Right hindlimb (tissue), 1 donor: ENCODE measurements around the gene STAM2.
A peak's percentile ranks its signal among the peaks of the same experiment; 100 is the strongest.
"Not testable (repeated sequence)": the region's sequence is repeated elsewhere in the genome, so short reads cannot be mapped to it uniquely, and the experiment has no call there.

Source experiments
- DNase-seq: peaks from one replicate; pipeline ENCODE4 v3.0.0-alpha.2; 2018

The STAM2 gene

DNA sequence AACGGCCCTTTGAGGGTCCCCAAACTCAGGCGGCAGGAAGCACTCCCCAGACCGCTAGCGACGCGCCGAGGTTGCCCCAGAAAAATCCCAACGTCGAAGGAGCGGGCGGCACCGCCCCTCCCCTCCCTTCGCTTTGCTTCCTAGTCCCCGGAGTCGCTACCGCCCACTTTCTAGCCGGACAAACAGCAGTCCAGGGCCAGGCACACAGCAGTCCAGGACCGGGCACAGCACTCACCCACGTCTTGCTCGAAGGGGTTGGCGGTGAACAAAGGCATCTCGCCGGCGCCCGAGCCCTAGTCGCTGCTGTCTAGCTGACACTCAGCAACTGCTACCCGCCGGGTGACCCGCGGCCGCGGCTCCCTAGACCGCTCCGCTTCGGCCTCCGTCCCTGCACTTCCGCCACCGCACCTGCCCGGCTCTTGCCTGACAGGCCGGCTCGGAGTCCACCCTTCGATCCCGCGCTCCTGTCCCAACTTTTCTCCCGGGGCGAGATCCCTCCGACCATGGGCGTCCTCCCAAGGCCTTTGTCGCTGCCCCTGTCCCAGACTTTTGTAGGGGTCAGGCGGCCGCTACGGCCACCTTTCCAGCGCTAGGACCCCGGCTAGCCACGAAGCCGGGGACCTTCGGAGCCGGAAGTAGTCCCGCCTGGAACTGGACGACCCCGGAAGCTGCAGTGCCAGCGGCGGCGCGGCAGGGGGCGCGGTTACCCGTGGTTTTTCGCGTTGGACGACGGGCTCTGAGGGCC lies at the start of gene STAM2:
Gene STAM2, minus strand, starts transcription at position 396 of the 745 bp plus-strand sequence. Its CDS starts 121 bp downstream, at position 275.
- DNase-seq, result peak; percentile 97

DNA sequence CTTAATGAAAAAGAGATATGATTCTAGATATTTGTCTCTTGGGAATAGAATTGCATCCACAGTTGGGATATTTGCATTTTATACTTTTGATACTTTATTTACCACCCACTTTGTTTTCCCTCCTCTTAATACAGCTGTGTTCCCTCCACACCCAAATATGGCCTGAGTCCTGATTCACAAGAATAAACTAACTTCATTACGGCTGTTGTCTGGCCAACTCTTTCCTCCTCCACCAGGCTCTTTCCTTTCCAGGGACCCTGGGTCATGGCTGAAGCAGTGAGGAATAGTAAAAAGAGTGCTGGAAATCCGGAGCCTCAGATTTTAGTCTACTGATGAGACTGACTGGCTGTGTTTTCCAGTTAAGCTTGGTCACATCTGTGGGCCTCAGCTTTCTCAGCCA lies 48.4 kb upstream of the STAM2 start:
- peak; percentile 56 for DNase-seq

GRCh38 chr2:152222975-152223637 lies 47.5 kb upstream of the STAM2 start:
- peak; percentile 79 for DNase-seq

DNA sequence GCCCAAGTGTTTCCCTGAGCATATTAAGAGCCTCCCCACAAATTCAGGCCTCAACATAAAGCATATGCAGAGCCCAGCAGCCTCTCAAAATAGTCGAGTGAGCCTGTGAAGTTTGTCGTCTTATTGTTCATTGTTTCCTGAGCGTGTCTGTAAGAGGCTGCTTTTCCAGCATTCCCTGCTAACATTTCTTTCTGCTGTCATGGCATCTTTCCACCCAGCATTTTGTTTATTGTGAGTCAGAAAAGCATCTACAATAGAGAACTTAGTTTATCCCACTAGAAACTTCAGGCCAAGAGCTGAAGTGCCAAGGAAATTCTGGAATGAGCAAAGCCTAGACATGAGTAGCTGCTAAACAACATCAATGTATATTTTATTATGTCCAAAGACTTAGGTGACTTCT lies 46.3 kb upstream of the STAM2 start:
- DNase-seq, result peak; percentile 26

GRCh38 chr2:152219077-152219828 lies 43.7 kb upstream of the STAM2 start:
- no peak for DNase-seq

- DNase-seq, result no peak
Observed at GRCh38 chr2:152201466-152201830, 25.9 kb upstream of the STAM2 start.

DNA sequence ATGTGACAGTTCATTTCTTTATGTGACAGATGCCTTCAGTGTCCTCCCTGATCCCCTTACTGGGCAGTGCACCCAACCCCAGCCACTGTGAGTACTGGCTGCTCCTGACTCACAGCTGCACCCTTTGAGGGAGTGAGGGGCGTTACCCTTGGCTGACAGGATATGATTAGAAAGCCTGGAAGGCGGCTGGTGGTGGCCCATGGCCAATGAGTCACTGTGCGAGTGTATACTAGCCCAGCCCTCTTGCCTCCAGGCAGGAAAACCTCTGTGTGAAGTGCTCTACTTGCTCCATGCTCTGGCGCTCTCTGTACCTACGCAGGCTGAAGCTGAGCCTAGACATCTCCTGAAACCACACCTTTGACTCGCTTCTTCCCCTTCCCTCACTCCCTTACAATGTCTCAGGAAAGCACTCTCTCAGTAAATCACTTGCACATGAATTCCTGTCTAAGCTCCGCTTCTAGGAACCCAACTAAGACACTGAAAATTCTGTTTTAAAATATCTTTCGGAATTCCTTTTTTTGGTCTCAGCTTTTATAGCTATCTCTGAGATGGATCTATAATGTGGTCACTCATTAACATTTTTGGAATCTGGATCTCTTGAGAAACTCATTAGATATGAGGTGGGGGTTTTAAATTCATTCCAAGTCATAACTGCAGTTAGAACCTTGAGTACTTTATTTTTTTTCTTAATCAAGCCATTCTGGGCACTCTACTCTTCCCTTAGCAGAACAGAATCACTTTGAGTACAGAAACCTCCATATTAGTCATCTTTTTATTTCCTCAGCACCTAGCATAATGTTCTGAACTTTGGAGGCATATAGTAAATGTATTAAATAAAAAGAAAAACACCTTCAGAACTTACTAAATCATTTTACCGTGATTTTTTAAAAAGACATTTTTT lies 25.3 kb upstream of the STAM2 start:
- peak; percentile 31 for DNase-seq

- DNase-seq, result no peak
Observed at GRCh38 chr2:152200101-152200500, 24.5 kb upstream of the STAM2 start.

DNA sequence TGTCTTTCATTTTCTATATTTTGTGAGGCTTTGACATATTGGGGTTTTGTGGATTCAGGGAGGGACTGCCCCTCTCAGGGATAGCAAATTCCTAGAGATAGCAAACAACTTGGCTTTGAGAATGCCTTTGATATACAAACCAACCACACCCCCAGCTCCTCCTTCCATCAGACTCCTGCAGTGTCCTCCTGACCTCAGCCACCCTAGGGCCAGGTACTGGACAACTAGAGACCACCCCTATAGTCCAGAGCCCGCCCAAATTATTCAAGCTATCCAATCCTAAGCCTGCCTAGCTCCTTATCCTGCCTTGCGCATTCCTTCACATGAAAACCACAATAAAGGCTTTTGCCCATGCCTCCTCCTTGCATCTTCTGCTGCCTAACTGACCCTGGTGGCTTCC lies 22.9 kb upstream of the STAM2 start:
- no peak for DNase-seq

DNA sequence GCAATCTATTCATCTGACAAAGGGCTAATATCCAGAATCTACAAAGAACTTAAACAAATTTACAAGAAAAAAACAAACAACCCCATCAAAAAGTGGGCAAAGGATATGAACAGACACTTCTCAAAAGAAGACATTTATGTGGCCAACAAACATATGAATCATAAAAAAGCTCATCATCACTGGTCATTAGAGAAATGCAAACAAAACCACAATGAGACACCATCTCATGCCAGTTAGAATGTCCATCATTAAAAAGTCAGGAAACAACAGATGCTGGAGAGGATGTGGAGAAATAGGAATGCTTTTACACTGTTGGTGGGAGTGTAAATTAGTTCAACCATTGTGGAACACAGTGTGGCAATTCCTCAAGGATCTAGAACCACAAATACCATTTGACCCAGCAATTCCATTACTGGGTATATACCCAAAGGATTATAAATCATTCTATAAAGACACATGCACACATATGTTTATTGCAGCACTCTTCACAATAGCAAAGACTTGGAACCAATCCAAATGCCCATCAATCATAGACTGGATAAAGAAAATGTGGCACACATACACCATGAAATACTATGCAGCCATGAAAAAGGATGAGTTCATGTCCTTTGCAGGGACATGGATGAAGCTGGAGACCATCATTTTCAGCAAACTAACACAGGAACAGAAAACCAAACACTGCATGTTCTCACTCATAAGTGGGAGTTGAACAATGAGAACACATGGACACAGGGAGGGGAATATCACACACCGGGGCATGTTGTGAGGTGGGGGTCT lies 22.1 kb upstream of the STAM2 start:
- not testable (repeated sequence) for DNase-seq

GRCh38 chr2:152189622-152190495 lies 14.3 kb upstream of the STAM2 start:
- peak; percentile 43 for DNase-seq

- DNase-seq, result not testable (repeated sequence)
Observed at GRCh38 chr2:152186808-152187207, 11.2 kb upstream of the STAM2 start.

DNA sequence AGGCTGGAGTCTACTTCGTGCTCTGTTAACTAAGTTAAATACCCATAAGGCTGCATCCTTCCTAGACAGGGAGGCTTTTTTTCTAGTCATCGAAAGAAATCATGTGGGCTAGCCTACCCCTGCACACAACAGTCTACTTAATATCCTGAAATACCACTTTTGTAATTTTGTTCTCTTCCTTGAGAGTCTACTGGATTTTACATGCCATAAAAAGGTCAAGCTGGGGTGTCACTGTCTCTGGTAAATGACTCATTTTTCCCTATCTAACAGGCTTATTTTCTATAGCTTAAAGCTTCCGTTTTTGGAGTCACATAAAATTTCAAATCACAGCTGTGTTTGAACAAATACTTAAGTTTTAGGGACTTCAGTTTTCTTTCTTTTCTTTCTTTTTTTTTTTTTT lies 10.7 kb upstream of the STAM2 start:
- no peak for DNase-seq

DNA sequence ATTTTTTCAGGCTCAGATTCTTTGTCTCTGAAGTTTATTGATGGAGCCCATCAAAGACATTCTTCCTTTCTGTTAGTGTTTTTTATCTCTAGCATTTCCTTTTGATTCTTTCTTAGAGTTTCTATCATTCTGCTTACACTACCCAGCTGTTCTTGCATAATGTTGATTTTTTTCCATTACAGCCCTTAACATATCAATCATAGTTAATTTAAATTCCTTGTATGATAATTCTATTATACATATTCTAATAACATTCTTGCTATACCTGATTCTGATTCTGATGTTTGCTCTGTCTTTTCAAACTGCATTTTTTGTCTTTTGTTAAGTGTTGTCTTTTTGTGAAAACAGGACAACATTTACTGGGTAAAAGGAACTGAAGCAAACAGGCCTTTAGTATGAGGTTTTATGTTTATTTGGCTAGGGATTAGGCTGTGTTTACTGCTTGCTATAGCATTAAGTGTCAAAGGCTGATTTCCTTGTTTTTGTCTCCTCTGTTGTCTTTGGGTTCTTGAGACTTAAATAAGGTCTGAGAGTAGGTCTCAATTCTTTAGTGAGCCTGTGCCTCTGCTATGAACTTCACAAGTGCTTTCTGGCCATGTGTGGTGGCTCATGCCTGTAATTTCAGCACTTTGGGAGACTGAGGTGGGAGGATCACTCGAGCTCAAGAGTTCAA lies 8.0 kb upstream of the STAM2 start:
- no peak for DNase-seq

GRCh38 chr2:152177667-152178066 lies 2.1 kb upstream of the STAM2 start:
- DNase-seq, result not testable (repeated sequence)

DNA sequence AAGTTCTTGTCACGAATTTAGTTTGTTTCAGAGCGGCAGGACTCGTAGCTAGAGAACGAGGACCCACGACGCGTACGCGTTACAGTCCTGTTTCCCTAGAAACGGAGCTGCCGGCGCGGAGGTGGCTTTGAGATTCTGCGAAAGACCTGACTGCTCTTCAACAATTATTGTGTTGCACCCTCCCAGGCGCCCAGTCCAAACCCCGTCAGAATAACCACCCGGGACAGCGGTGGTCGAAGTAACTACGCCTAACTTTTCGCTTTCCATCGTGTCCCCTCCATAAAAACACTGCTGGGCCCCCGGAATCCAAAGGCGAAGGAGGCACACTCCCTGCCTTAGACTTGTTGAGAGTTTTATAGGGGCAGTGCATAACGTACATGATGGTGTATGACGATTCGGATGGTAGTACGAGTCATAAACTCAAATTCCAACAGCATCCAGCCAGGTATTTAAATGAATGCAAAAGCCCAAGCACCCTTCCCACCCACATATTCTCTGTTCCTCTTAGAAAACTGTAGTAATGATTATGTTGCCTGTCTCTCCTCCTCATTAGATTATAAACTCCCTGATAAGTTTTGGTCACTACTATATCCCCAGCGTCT lies 651 bp upstream of the STAM2 start:
- DNase-seq, result no peak

- no peak for DNase-seq
Observed at GRCh38 chr2:152175012-152175367, 573 bp downstream of the STAM2 start.

GRCh38 chr2:152174574-152174973 lies 989 bp downstream of the STAM2 start:
- DNase-seq, result no peak

DNA sequence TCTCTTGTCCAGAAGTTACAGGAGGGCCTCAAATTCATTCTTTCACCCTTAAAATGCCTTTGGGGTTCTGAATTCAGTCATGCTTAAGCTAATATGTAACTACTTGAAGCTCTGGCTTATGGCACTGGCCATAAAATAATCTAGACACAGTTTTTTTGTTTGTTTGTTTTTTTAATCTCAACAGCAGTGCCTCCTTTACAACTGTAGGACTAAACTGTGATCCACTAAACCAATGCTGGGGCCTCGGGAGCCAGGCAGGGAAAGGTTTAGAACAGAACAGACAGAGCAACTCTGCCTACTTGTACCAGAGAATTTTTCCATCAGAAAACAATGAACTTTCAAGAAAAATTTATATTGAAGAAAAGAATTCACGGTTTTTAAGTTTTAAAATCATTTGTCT lies 1.7 kb downstream of the STAM2 start:
- no peak for DNase-seq
